Activated CD4-positive, alpha-beta T cell treated with anti-CD3 and anti-CD28 coated beads, Interleukin-10, Interleukin-2, amounts not matched to agents 100 ng/mL and 50 ng/mL, durations not matched to agents 16 hours and 8 hours (primary cell): ENCODE results near the gene ZSCAN2.
"Not testable (repeated sequence)": the region's sequence is repeated elsewhere in the genome, so short reads cannot be mapped to it uniquely, and the experiment has no call there.

Source experiments
- DNase-seq: peaks from one replicate; pipeline ENCODE4 v3.0.0-alpha.2; 2020

The ZSCAN2 gene

DNA sequence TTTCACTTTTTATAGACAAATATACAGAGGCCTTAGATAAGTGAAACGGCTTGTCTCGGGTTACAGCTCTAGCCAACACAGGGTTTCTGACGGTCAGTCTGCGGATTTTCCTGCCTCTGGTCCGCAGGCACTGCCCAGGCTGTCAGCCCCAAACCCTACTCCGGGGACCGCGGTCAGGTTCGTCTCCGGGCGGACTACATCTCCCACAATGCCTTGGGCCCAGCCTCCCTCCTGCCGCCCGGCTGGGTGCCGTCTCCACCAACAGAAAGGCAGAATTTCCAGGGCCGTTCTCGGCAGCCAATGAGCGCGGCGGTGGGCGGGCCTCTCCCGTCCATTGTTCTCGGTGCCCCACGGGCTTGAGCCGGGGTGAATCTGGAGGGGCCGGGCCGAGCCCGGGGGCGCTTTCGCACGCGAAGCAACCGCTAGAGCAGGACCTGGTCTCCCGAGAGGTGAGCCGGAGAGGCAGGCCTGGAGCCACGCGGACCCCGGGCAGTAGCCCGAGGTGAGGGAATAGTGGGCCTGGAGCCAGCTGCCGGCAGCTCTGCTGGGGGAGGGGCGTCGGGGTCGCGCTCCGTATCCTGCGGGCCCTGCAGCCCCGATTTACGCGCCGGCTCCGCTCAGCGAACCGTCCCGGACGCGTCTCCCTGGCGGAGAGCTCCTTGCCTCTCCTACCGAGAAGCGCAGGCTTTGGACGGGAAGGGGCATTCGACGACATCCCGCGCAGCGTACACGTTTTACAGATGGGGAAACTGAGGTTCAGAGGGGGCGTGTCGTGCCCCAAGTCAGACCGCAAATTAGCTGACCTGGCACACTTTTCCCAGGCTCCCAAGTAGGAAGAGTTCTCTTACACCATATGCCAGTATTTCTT, at the start of gene ZSCAN2:
TSS of gene ZSCAN2 (plus strand) at position 323 of the 868 bp plus-strand sequence. CDS start 2,919 bp downstream, outside the sequence.
- DNase-seq = peak; percentile 97

DNA sequence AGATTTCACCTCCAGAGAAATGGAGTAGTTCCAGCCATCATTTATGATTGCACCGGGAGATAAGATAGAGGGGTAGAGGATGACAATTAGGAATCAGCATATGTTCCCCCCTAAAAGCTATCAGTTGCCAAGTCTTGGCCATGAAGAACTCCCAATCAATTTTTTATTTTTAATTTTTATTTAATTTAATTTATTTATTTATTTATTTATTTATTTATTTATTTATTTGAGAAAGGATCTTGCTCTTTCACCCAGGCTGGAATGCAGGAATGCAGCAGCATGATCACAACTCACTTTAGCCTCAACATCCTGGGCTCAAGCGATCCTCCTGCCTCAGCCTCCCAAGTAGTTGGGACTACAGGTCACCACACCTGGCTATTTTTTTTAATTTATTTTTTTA, 49.2 kb upstream of the ZSCAN2 start:
- DNase-seq = not testable (repeated sequence)

DNA sequence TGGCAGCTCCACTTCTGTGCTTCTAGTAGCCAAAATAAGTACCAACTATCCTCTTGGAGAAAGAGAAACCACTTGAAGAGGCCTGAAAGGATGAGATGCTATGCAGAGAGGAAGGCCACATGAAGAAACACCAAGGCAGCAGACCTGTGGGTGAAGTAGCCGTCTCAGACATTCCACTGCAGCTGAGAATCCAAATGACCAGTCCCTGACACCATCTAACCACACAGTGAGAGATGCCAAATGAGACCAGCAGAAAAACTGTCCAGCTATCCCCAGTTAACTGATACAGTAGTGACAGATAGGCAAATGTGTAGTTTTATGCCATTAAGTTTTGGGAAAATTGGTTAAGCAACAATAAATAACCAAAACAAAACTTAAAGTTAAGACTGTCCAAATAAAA, 47.9 kb upstream of the ZSCAN2 start:
- no peak for DNase-seq

DNA sequence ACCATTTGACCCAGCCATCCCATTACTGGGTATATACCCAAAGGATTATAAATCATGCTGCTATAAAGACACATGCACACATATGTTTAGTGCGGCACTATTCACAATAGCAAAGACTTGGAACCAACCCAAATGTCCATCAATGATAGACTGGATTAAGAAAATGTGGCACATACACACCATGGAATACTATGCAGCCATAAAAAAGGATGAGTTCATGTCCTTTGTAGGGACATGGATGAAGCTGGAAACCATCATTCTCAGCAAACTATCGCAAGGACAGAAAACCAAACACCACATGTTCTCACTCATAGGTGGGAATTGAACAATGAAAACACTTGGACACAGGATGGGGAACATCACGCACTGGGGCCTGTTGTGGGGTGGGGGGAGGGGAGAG, 44.1 kb upstream of the ZSCAN2 start:
- DNase-seq = not testable (repeated sequence)

DNA sequence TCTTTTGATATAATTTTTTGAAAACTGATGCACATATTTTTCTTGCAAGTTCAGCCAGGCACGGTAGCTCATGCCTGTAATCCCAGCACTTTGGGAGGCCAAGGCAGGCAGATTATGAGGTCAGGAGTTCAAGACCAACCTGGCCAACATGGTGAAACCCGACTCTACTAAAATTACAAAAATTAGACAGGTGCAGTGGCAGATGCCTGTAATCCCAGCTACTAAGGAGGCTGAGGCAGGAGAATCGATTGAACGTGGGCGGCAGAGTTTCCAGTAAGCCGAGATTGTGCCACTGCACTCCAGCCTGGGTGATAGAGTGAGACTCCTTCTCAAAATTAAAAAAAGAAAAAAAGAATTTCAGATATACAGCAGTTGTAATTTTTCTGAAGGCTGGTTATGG, 32.8 kb upstream of the ZSCAN2 start:
- DNase-seq = not testable (repeated sequence)

DNA sequence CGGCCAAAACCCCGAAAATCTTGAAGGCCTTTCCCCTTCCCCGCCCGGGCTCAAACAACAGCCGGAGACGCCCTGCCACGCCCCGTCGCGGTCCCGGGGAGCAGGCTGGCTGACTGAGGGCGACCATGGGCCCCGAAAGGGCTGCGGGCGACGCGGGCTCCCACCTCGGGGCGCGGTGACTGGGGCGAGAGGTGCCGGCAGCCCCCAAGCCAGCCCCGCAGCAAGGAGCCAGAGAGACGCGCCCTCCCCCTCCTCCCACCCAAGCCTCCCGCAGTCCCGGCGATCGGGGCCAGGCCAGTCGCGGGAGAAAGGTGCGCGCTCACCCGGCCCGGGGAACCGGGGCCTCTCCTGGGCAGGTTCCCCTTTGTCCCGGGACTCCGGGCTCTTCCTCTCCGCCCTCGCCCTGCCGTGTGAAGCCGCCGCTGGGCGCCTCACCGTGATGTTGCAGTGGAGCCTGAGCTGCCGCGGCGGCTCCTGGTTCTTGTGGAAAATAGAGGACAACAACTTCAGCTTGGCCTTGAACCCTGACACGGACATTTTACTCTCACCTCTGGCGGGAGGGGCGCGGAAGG, 30.6 kb upstream of the ZSCAN2 start:
- DNase-seq = peak; percentile 55

DNA sequence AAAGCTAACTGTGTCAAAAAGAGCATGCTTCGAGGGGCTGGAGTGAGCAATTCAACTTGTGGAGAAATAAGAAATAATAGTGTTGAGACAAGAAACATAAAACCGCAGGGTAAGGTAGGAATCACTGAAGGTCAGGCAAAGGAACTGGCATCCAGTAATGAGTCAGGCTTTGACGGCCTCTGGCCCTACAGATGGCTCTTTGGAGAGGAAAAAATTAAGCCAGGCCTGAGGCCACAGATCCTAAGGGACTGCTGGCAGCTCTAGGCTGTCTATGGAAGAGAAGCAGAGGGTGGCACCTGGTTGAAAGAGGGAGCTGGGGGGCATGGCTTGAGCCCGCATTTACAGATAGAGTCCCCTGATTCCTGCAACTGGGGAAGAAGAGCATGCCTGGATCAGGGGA, 28.6 kb upstream of the ZSCAN2 start:
- DNase-seq = no peak

DNA sequence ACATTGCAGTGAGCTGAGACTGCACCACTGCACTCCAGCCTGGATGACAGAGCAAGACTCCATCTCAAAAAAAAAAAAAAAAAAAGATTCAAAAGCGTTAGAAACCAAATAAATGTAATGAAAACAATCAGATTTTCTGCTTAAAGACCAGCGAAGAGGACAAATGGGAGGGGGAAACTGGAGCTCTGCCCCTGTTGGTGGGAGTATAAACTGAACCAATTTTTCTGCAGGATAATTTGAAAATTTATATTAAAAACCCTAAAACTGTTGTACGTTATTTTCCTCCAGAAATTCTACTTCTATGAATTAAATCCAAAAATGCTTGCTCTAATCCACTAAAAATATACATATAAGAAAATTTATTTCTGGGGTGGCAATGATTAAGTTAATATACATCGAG, 25.3 kb upstream of the ZSCAN2 start:
- DNase-seq = no peak

DNA sequence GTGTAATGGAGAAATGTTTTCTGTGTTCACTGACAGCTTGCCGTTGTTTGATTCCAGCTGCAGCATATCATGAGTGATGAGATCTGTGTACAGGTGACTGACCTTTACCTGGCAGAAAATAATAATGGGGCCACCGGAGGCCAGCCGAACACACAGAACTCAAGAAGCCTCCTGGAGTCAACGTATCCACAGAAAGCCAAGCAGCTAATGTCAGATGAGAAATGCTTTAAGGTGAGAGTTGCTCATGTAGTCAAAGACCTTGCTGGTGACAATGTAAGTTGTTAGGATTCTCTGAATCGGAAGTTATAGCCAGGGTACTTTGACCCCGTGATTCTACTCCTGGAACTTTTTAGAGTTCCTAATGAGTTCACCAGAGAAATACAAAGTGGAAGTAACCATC, 22.9 kb upstream of the ZSCAN2 start:
- not testable (repeated sequence) for DNase-seq

DNA sequence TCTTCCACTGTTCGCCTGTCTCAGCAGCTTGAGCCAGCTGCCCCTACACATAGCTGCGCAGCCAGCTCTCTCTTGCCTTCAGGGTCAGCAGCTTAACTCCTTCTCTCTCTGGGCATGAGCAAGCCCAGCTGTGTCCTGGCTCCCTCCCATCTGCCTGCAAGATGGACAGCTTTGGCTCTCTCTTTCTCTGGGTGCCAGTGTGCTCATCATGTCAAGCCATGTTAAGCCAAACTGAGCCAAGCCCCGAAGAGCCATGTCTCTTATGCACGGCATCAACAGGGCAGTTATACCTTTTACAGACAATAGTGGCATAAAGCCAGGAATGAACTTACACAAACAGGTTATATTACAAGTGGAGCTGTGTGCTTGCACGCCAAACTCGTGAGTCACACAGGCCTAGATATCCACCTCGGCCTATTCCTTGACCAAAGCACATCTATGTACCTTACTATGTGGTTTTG, 21.5 kb upstream of the ZSCAN2 start:
- not testable (repeated sequence) for DNase-seq

DNA sequence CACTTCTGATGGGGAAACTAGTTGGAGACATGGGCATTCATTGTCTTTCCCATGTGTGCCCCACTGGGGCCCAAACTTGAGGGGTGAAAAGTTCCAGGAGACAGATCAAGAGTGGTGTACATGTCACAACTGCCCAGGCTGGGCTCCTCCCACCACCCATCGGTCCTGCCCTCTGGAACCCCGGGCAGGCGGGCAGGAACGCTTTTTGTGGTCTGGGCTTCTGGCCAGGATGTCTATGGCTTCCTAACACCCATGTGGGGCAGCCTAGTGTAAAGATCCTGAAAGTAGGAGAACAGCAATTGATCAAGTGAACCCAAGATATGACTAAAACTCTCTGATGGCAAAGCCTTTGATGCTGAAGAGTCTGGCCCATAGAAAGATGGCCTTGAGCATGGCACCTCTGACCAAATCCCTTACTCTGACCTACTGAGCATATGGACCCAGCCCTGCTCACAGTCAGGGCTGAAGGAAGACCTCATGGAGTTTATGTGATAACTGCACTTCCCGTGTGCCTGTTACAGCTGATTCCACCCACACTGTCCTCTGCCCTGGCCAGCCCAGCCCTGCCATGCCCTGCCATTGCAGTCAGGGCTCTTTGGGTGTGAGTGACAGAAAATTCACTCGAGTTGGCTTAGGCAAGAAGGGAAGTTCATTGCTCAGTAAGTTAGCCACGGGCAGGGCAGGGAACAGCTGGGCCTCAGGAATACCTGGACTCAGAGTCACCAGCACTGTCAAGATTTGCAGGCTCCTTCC, 19.0 kb upstream of the ZSCAN2 start:
- not testable (repeated sequence) for DNase-seq

DNA sequence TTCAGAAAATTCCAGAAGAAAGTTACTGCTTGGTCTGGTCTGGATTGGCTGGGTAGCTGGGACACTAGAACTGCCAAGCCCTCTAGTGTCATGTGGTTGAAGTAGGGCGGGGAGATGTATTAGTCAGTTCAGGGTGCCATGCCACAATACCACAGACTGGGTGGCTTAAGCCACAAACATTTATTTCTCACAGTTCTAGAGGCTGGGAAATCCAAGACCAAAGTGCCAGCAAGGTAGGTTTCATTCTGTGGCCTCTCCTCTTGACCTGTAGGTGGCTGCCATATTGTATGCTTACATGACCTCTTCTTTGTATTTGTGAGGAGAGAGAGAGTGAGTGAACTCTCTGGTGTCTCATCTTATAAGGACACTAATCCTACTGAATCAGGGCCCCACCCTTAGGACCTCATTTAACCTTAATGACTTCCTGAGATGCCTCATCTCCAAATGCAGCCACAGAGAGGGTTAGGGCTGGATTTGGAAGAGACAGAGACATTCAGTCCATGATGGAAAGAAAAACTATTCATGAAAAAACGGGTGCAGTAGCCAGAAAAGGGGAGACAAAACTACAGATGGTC, 18.1 kb upstream of the ZSCAN2 start:
- peak; percentile 61 for DNase-seq

DNA sequence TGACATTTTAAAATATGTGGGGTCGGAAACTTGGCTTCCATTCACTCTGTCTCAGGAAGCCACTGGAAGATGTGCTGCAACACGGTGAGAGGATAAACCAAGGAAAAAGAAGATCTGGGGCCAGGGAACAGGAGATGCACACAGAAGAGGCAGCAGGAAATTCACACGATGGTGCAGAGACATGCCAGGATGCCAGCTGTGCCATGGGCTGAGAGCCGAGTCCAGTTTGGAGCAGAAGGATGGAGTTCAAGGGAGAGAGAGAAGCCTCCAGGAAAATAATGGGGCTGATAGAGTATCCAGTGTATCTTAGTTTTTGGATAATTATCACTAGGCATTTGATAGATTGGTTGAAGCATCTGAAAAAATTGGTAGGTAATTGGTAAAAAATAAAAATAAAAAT, 16.9 kb upstream of the ZSCAN2 start:
- not testable (repeated sequence) for DNase-seq

DNA sequence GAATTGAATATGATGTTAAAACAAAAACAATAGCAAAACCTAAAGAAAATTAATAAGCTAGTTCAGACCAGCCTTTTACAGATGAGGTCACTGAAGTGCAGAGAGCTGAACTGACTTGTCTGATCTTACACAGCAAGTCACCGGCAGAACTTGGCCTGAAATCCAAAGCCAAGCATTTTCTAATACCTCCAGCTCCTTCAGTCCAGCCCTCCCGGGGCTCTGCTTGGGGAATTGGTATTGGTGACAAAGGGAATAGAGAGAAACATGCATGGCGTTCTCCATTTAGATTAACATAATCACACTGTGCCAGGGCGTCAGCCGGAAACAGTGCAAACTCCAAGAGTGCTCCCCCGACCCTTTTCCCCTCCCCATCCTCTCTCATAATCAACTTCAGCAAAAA, 14.1 kb upstream of the ZSCAN2 start:
- DNase-seq = no peak

DNA sequence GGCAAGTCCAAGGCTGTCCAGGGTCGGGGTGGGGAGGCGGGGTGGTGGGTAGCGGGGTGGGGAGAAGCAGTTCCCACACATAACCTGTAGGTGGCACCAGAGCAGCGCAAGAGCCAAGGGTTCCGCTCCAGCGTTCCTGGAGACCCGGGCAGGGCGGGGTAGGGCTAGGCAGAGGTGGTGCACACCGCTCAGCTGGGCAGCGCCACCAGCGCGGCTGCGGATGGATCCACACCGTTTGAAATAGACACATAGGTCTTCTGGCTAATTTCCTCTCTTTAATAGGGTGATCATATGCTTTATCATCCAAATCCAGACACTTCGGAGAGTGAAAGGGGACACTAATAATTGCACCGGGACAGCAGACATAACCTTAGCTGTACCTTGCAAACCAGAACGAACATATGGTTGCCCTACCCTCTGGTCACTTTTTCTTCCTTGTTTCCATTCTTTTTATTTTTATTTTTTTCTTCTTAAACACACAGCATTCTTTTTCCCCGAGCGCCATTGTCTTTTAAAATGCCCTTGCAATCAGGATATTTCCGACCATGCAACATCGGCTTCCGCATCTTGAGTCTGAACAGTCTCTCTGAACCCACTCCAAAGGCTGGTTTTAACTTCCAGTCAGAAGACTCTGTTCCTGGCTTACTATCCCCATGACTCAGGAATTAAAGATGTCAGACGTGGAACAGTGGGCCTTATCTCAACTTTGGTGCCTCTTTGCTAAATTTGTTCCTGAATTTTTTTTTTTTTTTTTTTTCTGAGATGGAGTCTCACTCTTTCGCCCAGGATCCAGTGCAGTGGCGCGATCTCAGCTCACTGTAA, 12.5 kb upstream of the ZSCAN2 start:
- DNase-seq = peak; percentile 89

DNA sequence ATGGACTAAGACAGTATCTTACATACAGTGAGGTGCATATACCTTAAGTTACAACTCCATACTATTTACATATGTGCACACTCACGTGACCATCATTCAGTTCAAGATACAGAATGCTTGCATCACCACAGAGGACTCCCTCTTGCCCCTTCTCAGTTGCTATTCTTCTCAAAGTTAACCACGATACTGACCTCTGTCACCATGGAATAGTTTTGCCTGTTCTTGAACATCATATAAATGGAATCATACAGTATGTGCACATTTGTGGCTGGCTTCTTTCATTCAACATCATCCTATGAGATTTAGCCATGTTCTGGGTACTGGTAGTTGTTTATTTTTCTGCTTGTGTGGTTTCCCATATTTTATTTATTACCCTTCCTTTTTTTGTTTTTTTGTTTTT, 10.4 kb upstream of the ZSCAN2 start:
- no peak for DNase-seq

DNA sequence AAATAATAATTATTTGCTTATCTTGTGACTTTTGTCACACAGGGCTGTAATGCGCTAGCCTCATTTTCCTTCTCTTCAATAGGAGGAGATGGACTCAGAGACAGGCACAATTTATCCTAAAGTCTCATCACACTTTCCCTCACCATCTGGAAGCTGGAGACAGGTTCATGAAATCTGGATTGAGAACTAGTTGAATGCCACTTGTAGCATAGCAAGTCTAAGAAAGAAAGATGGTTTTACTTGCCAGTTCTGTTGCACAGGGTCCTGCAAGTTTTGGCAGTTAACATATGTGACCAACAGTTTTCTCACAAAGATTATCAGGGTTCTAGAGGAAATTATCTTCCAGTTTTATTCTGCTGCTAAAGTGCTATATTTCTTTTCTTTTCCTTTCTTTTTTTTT, 9.0 kb upstream of the ZSCAN2 start:
- DNase-seq = no peak

DNA sequence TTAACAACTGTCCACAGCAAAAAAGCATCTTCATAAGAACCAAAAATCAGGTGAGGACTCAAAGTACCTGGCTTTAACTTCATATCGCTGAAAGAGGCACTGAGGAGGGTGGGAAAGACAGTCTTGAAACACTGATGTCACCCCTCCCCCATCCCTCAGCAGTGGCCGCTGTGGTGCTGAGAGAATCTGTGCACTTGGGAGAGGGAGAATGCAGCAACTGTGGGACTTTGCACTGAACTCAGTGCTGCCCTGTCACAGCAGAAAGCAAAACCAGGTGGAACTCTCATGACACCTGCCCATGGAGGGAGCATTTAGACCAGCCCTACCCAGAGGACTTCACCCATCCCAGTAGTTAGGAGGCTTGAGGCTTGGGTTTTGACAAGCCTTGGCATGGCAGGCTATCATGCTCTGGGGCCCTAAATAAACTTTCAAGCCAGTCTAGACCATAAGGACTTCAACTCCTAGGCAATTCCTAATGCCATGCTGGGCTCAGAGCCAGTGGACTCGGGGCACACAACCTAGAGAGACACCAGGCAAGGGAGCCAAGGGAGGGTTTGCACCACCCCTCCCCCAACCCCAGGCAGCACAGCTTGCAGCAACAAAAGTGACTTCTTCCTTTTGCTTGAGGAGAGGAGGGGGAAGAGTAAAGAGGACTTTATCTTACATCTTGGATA, 6.1 kb upstream of the ZSCAN2 start:
- no peak for DNase-seq

DNA sequence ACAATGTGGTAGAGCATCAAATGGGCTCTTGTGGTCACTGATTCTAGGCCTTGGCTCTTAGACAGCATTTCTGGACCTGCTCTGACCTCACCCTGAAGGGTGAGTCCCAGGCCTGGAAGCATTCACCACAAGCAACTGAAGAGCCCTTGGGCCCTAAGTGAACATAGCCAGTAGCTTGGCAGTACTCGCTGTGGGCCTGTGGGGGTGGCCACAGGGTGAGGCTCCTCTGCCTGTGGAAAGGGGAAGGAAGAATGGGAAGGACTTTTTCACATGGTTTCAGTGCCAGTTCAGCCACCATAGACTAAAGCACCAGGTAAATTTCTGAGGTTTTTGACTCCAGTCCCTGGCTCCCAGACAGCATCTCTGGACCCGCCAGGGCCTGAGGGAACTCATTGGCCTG, 5.1 kb upstream of the ZSCAN2 start:
- no peak for DNase-seq

DNA sequence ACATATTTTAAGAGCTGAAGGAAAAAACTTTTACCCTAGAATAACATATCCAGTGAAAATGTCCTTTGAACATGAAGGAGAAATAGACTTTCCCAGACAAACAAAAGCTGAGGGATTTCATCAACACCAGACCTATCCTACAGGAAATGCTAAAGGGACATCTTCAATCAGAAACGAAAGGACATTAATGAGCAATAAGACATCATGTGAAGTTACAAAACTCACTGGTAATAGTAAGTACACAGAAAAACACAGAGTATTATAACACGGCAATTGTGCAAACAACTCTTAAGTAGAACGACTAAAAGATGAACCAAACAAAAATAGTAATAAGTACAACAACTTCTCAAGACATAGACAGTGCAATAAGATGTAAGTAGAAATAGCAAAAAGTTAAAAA, 3.5 kb upstream of the ZSCAN2 start:
- no peak for DNase-seq

DNA sequence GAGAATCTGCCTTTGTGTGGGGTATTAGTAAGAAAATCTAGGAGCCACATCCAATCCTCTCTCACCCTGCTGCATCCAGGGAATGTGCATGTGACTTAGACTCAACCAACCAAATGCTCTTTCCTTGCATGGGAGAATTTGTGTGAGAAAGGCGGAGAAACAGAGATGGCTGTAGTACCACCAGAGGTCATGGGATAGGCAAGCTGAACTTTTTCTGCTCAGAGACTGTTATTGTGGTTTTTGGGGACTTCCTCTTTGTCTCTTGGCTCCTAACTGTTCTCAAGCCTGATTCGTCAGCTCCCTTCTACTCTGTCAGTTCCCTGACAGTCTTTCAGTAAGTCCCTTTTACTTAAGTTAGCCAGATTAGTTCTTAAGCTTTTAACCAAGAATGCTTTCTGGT, 2.6 kb upstream of the ZSCAN2 start:
- peak; percentile 71 for DNase-seq

DNA sequence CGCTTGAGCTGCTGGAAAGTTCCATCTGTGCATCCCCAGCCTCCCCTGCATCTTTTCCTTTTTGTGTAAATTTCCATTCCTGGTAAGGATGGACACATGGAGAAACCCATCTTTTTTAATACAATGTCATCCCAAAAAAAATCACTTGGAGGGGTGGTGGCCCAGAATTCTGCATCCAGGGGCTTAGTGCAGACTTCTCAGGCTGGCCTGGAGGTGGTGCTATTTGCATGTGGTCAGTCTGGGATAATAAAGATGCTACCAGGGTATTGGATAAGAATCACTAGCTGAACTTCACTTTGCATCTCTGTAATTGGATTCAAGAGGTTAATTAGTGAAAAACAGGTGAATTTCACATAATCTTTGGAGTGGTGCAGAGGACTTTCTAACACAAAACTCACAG, 1.8 kb upstream of the ZSCAN2 start:
- peak; percentile 59 for DNase-seq
